OCI-LY7 (cell line): ENCODE data around the gene DUSP18.

Experiments
- EZH2phosphoT487 ChIP-seq: fragments of 200-600 bp; sonication (generic); IDR thresholded peaks from 2 replicates; pipeline ENCODE4 v1.6.1; 2018; ENCODE audit warnings: low read depth, borderline replicate concordance, mild to moderate bottlenecking, mixed run types, antibody characterized with exemption, low read length, moderate library complexity, mixed read lengths
- TF ChIP-seq, protein P1 (sequence below): fragments of 200-600 bp; sonication (generic); conservative IDR thresholded peaks from 2 replicates; pipeline ENCODE4 v1.5.1; 2014; ENCODE audit warnings: mild to moderate bottlenecking, antibody characterized with exemption, low read length, moderate library complexity, mixed read lengths

DNA sequence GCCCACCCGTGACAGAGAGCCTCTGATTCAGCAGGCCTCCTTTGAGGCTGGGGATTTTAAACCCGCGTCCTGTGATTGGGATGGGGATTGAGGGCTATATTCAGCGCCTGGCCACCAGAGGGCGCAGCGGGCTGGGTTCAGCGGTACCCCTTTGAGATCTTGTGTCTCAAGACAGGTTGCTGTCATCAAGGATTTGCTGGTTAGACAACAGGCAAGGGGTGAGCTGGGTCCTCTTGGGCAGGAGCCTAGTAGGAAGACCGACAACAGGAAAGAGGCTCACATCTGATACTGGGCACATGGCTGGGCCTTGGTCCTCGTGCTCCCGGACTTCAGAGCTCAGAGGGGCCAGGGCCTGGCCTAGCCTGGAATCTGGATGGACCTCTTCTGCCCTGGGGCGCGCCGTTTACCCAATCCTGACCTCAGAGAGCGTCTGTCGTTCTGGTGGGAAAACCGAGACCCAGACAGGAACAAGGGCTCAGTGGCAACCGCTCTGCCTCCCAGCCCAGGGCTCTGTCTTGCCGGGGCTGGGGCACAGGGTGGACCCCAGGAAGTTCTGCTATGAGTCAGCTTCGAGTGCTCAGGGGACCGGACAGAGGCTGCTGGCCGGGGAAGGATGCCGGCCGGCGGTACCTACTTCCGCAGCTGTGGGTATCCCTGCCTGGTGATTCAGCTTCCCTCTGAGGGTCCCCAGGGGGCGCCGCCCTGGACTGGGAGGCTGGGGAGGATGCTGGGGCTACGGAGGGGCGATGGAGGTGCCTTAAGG lies 33.0 kb downstream of the DUSP18 start:
- TF ChIP-seq, protein P1, sequence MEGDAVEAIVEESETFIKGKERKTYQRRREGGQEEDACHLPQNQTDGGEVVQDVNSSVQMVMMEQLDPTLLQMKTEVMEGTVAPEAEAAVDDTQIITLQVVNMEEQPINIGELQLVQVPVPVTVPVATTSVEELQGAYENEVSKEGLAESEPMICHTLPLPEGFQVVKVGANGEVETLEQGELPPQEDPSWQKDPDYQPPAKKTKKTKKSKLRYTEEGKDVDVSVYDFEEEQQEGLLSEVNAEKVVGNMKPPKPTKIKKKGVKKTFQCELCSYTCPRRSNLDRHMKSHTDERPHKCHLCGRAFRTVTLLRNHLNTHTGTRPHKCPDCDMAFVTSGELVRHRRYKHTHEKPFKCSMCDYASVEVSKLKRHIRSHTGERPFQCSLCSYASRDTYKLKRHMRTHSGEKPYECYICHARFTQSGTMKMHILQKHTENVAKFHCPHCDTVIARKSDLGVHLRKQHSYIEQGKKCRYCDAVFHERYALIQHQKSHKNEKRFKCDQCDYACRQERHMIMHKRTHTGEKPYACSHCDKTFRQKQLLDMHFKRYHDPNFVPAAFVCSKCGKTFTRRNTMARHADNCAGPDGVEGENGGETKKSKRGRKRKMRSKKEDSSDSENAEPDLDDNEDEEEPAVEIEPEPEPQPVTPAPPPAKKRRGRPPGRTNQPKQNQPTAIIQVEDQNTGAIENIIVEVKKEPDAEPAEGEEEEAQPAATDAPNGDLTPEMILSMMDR = peak; percentile 94
- no peak for TF ChIP-seq EZH2phosphoT487
